HG03558 (cell line): ENCODE results near the gene PWWP2B.
"Not testable (repeated sequence)": the region's sequence is repeated elsewhere in the genome, so short reads cannot be mapped to it uniquely, and the experiment has no call there.

Experiments
- ATAC-seq: cut with Tn5 transposase; IDR thresholded peaks from one replicate; pipeline ENCODE4 v1.9.1; 2021; ENCODE audit warnings: moderate number of reproducible peaks; ENCODE audit not compliant: unreplicated experiment; ENCODE audit errors: extremely low read depth

PWWP2B gene

DNA sequence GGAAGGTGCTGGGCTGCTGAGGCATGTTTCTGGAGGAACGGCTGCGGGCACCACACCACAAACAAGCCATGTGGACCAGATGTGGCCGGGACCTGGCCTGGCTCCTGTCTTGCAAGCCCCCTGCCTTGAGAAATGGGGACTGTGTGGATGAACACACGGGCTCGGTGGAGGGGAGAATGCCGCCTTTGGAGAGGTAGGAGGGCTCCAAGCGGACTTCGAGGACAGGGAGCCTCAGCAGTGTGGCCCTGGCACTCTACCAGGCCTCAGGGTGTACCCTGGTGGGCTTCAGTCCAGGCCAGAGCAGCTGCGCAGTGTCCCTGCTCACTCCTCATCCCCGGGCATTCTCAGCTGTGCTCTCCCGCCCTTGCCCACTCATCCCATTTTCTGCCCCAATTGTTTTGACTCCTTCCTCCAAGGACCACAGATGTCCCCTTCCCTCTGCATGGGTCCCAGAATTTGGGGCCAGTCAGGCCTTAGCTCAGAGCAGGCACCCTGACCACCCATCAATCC, 31.5 kb downstream of the PWWP2B start:
- no peak for ATAC-seq

DNA sequence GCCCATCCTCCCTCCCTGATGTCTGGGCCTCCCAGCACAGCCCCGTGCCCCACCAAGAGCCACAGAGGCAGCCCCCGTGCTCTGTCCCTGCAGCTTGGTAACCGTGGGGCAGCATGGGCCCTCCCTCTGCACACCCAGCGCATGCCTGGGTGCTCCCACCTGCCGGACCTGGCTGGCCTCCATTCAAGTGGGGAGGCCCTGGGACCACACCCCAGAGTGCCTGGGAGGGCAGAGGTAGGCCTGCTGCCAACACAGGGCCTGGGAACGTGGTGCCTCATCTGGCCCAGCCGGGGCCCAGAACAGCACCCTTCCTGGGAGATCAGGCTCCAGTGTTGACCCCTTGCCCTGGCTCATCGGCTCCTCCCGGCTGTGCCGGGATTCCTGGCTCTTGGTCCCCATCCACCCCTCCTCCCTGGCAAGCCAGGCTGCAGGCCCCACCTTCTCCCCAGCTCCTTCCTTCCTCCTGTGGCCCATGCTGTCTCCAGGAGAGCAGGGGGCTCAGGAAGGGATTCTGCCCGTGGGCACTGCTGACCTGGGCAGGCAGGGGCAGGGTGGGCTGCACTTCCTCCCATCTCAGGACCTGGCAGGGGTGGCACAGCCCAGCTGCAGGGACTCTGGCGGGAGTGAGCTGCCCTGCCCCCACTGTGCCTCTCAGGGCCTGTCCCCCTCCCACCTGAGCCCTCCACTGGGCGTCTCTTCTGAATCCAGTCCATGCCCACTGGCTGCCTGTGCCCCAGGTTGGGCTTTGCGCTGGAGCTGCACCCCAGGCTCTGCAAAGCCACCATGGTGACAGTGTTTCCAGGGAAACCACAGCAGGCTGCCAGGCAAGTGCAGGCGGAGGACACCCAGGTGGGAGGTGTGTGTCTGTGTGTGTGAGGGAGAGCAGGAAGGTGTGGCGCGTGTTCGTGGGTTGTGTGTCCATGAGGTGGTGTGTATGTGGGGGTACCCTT, 32.6 kb downstream of the PWWP2B start:
- no peak for ATAC-seq

DNA sequence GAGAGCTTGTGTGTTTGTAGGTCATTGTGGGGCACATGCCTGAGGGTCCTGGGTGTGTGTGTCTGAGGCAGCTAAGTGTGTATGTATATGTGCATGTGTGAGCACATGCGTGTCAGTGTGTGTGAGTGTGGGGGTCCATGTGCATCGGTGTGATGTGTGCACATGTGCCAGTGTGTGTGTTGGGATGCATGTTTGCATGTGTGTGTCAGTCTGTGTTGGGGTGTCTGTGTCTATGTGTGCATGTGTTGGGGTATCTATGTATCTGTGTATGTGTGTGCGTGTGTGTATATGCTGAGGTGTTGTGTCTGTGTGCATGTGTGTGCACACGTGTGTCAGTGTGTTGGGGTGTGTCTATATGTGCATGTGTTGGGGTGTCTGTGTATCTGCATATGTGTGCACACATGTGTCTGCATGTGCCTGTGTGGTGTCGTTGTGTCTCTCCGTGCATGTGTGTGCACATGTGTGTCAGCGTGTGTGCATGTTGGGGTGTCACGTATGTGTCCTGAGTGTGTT, 33.3 kb downstream of the PWWP2B start:
- ATAC-seq: no peak

DNA sequence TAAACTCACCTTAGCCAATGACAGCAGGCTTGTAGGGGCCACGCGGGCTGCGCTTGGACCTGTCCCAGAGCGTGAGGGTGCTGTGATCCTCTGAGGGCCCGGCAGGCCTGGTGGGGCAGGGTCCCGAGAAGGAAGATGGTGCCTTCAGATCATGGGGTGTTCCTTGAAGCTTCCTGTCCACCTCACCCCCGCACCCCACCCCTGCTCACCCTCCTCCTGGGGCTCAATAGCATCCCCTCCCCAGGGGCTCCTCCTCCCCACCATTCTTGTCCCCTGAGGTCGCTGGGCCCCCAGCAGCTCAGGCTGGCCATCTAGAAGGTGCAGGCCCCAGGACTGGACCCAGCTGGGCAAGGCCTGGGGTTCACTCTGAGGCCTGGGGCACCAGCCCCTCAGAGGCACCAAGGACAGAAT, 33.9 kb downstream of the PWWP2B start:
- ATAC-seq: no peak

DNA sequence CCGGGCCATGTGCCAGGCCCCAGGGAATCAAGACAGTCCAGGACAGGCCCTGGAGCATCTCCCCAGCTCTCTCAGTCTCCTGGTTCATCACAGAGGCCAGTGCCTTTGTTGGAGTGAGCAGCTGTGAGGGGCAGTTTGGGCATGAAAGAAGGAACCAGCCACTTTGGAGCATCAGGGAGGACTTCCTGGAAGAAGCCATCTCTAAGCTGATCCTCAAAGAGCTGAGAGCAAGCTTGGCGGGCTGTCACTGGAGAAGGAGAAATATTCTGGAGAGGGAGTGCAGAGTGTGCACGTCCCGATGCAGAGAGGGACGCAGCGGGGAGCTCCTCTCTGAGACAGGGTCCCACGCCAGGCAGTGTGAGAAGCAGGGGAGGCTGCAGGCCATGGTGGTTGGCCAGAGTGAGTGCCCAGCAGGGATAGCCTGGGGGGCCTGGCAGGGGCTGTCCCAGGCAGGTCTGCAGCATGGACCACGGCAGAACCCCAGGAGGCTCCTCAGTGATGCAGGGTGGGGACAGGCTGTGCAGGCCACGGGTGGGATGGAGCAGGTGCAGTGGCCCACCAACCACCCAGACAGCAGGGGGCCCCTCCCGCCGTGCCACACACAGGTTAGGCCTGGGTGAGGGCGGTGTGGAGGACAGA, 34.7 kb downstream of the PWWP2B start:
- ATAC-seq: no peak

DNA sequence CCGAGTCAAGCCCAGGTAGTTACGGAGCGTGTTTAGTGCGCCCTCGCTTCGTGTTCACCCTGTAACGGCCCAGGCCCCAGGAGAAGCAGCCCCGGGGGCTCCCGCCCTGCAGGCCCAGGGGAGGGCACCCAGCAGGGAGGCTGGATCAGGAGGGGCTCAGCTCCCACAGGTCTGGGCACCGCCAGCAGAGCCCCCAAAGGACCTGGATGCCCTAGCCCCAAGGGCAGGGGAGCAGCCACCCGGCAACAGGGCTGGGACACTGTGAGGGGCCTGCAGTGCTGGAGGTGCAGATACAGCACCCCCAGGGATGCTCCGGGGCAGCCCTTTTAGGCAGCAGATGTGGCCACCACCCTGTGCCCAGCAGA, 35.2 kb downstream of the PWWP2B start:
- ATAC-seq: no peak

DNA sequence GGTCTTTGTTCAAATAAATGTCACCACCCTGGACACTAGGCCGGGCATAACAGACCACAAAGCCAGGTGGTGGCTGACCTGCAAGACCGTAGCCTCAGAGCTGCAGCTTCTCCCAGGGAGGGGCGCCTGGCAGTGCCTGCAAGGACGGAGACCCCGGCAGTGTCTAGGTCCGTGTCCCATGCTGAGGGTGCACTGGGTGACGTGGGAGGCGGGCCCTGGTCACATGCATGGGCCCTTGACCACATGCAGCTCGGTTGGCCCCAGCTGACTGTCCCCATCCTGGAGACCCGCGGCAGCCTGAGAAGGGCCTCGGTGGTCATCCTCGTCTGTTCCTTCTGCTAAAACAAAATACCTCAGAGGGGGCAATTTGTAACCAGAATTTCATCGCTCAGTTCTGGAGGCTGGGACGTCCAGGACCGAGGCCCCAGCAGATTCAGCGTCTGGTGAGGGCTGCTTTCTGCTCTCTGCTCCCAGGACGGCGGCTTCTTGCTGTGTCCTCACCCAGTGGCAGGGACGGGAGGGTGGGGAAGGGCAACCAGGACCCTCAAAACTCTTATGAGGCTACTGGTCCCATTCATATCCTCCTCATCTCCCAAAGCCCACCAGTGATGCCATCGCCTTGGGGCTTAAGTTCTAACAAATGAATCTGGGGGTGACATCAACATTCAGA, 36.8 kb downstream of the PWWP2B start:
- no peak for ATAC-seq

DNA sequence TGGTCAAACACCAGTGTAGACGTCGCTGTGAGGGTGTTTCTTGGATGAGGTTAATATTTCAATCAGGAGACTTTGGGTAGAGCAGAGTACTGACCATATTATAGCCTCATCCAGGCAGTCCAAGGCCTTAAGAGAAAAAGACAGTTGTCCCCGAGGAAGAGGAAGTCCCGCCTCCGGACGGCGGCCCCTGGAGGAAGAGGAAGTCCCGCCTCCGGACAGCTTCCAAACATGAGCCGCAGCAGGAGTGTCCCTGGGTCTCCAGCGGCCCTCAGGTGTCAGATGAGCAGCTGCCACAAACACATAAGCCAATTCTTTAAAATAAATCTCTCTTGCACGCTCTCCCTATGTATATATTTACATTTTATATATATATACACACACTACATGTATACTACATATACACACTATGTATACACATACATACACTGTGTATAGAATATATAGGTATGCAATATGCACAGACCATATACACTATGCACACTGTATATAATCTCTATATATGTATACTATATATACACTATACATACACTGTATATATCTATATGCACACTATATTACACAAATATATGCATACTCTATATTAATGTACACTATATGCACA, 37.5 kb downstream of the PWWP2B start:
- no peak for ATAC-seq

DNA sequence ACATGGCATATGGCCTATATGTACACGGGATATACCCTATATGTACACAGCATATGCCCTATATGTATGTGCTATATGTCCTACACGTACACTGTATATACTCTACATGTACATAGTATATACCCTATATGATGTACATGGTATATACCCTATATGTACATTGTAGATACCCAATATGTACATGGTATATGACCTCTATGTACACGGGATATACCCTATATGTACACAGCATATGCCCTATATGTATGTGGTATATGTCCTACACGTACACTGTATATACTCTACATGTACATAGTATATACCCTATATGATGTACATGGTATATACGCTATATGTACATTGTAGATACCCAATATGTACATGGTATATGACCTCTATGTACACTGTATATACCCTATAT, 38.3 kb downstream of the PWWP2B start:
- not testable (repeated sequence) for ATAC-seq

DNA sequence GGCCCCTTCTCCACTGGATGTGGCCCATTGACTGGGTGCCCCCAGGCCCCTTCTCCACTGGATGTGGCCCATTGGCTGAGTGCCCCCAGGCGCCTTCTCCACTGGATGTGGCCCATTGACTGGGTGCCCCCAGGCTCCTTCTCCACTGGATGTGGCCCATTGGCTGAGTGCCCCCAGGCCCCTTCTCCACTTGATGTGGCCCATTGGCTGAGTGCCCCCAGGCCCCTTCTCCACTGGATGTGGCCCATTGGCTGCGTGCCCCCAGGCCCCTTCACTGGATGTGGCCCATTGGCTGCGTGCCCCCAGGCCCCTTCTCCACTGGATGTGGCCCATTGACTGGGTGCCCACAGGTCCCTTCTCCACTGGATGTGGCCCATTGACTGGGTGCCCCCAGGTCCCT, 39.1 kb downstream of the PWWP2B start:
- ATAC-seq: not testable (repeated sequence)

DNA sequence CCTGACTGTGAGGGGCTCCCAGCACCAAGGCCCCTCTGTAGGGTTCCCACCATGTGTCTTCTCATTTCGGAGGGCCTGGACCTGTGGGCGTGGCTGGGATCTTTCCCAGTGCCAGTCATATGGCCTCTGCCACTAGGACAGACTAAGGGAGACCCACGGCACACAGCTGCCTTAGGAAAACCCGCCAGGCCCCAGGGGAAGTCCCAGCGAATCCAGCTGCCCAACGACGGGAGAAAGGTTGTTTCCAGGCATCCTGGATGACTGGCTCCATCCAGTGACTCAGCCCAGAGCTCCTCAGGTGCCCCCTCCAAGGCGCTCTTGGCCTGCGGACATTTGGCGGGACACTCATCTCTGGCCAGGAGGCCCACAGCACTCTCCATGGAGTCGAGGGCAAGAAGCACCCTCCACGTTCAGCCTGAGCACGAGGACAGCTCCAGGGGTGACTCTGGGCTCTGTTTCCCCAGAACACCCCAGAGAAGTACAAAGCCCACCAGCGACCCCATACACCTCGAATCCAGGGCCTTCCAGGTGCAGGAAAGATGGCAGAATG, 39.9 kb downstream of the PWWP2B start:
- no peak for ATAC-seq

DNA sequence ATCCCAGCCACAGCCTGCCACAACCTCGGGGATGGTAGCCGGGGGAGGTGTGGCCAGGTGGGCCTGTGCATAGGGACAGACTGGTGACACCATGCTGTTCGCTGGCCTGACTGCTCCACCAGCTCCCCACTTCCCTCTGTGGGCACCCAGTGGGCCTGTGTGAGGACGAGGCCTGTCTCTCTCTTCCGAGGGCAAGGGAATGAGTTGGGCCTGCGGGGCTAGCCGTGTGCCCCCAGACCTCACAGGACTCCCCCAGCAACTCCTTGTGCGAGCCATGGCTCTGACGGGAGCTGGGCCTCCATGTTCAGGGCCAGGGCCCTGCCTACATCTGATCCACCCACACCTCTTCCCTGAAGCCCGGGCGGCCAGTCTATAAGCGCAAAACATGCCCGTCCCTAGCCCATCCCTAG, 40.5 kb downstream of the PWWP2B start:
- ATAC-seq: no peak

DNA sequence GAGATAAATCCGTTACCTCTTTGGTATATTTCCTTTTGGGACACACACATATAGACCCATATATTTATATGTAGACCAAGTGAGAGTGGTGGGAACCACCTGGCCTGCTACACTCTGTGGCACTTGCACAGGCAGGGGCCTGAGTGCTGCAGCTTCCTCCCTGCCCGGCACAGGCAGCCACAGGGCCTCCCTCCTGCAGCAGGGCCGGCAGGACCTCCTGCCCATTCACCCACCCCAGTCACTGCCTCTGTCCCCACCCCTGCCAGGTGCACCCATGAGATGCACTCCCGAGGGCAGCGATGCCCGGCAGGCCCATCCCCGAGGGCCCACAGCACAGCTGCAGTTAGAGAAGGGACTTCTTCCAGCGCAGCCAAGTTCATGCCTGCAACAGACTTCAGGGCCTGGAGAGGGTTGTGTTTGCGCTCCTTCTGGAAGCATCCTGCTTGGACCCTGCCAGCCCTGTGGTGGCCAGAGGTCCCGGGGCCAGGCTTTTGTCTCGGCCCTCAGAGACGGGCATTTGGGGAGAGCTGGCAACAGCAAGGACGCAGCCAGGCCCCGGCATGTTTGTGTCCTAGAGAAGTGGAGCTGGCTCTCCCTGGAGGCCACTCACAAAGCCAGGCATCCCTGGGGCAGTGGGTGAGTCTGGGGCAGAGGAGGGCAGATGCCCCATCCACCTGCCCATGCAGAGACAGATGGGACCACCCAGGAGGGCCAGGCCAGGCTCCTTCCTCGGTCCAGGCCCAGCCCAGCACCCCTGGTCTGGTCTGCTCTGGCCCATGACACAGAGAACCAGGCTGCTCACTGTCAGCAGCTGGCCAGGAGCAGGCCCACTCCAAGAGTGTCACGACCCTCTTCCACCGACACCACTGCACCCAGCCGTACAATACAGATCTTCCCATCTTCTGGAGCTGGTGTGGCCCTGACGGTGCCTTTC, 41.4 kb downstream of the PWWP2B start:
- ATAC-seq: no peak

DNA sequence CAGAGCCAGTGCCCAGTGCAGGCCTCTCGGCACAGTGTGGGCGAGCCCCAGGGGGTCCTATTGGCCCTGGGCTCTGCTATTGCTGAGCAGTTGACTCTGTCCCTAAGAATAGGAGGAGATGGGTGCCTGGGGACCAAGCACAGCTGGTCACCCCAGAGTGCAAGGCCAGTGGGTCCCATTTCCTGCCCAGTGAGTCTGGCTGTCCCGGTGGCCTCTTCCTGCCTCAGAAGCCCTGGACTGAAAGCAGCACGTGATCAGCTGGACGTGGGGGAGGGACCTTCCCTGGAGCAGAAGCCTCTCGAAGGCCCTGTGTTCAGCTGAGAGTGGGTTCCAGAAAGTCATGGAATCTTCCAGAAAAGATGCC, 42.0 kb downstream of the PWWP2B start:
- no peak for ATAC-seq

DNA sequence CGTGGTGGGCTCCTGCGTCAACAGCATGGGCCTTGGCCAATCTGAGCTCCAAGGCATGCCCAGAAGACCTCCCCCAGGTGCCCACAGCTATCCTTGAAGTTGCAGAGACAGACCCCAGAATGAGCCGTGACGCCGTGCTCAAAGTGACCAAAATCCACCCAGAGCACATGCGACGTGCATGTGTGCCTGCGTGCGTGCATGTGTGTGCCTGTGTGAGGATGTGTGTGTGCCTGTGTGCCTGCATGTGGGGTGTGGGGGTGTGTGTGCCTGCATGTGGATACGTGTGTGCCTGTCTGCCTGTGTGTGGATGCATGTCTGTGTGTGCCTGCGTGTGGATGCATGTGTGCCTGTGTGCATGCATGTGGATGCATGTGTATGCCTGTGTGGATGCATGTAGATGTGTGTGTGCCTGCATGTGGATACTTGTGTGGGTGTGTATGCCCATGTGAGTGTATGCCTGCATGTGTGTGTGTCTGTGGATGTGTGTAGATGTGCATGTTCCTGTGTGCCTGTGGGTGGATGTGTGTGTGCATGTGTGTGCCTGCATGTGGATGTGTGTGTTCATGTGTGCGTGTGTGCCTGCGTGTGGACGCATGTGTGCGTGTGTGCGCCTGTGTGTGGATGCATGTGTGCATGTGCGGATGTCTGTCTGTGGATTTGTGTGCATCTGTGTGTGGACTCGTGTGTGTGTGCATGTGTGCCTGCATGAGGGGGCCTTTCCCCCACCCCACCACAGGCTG, 42.6 kb downstream of the PWWP2B start:
- no peak for ATAC-seq

DNA sequence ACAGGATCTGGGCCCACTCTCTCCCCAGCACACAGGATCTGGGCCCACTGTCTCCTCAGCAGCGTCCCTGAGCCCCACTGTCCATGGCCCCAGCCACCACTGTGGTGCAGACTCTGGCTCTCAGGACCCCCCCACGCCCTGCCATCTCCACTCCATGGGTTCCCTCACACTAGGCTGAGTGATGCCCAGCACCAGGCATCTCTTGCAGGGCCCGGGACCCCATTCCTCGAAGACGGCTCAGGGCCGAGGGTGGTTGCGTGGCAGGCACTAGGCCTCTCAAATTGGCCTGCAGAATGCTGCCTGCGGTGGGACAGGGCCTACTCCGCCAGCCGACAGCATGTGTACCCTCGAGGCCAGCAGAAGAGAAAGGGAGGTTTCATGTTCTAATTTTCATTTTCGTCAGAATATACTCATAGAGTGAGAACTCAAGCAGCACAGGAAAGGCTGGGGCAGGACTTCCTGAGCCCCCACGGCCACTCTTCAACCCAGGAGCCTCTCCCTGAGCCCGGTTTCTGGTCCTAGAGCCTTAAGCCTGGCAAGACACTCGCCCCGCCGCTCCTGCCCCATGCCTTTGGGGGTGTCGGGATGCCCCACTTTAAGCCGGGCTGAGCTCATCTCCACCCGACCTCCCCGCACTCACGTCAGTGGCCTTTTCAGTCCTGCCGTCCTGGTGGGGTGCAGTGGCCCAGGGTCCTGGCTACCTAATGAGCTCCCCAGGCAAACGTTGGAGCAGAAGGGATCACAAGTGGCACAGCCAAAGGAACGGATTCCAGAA, 44.0 kb downstream of the PWWP2B start:
- ATAC-seq: no peak

DNA sequence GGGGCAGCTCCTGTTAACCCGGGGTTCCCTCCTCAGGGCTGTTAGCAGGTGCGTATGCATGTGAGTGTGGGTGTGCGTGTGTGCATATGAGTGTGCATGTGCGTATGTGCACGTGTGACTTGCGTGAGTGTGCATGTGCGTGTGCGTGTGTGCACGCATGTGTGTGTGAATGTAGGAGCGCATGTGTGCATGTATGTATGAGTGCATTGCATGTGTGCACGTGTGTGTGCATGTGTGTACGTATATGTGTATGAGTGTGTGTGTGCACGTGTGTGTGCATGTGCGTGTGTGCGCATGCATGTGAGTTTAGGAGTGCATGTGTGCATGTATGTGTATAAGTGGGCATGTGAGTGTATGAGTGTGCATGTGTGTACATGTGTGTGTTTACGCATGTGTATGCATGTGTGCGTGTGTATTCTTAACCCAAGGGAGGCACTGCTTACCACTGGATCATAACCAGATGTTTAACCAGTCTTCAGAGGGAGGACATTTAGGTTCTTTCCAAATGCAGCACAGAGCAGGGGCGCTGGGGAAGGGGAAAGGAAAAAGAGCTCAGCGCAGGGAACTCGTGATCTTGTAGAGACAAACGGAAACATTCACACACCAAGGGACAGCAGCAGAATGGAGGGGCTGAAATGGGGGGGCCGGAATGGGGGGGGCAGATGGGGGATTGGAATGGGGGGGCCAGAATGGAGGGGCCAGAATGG, 45.0 kb downstream of the PWWP2B start:
- ATAC-seq: no peak
